Upper lobe of left lung (tissue), 4 donors: Measurements from ENCODE around the gene CACNA2D1.
"Not testable (repeated sequence)": the region's sequence is repeated elsewhere in the genome, so short reads cannot be mapped to it uniquely, and the experiment has no call there.

ENCODE experiments used
- POLR2A ChIP-seq, 4 donors: fragments of 450-650 bp; IDR thresholded peaks; one replicate each; pipeline ENCODE4 v1.5.1; 2016 to 2017; ENCODE audit warnings: antibody characterized with exemption in 4 of 4, mild to moderate bottlenecking in 2 of 4
- POLR2AphosphoS5 ChIP-seq, 2 donors: sonication (generic); formaldehyde crosslinking; IDR thresholded peaks; one replicate each; pipeline ENCODE4 v1.5.1; 2017; ENCODE audit warnings: antibody characterized with exemption in 2 of 2
- TF ChIP-seq, protein P1 (sequence below), 6 experiments: fragments of 450-650 bp in 4 of 6; fragments of 200-600 bp in 2 of 6; sonication (generic) in 2 of 6; IDR thresholded peaks; one replicate each; pipeline ENCODE4 v1.5.1; 2016 to 2019; ENCODE audit warnings: antibody characterized with exemption in 6 of 6

DNA sequence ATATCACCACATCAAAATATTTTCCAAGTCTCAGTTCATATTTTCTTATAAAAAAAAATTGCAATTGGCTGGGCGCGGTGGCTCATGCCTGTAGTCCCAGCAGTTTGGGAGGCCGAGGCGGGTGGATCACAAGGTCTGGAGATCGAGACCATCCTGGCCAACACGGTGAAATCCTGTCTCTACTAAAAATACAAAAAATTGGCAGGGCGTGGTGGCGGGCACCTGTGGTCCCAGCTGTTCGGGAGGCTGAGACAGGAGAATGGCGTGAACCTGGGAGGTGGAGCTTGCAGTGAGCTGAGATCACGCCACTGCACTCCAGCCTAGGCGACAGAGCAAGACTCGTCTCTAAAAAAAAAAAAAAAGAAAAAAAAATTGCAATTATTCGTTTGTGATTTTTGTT is 303.0 kb downstream of the CACNA2D1 start:
- TF ChIP-seq, protein P1, sequence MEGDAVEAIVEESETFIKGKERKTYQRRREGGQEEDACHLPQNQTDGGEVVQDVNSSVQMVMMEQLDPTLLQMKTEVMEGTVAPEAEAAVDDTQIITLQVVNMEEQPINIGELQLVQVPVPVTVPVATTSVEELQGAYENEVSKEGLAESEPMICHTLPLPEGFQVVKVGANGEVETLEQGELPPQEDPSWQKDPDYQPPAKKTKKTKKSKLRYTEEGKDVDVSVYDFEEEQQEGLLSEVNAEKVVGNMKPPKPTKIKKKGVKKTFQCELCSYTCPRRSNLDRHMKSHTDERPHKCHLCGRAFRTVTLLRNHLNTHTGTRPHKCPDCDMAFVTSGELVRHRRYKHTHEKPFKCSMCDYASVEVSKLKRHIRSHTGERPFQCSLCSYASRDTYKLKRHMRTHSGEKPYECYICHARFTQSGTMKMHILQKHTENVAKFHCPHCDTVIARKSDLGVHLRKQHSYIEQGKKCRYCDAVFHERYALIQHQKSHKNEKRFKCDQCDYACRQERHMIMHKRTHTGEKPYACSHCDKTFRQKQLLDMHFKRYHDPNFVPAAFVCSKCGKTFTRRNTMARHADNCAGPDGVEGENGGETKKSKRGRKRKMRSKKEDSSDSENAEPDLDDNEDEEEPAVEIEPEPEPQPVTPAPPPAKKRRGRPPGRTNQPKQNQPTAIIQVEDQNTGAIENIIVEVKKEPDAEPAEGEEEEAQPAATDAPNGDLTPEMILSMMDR (IDR thresholded peaks at IDR 0.05) = not testable (repeated sequence)
- not testable (repeated sequence) for TF ChIP-seq POLR2AphosphoS5, POLR2A (IDR thresholded peaks at IDR 0.05)
